AG08396 (cell line): ENCODE results near the gene MTPN.

Source experiments
- DNase-seq: peaks from one replicate; pipeline ENCODE4 v3.0.0; 2012; ENCODE audit warnings: low spot score, mixed read lengths

Gene MTPN, protein sequence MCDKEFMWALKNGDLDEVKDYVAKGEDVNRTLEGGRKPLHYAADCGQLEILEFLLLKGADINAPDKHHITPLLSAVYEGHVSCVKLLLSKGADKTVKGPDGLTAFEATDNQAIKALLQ

DNA sequence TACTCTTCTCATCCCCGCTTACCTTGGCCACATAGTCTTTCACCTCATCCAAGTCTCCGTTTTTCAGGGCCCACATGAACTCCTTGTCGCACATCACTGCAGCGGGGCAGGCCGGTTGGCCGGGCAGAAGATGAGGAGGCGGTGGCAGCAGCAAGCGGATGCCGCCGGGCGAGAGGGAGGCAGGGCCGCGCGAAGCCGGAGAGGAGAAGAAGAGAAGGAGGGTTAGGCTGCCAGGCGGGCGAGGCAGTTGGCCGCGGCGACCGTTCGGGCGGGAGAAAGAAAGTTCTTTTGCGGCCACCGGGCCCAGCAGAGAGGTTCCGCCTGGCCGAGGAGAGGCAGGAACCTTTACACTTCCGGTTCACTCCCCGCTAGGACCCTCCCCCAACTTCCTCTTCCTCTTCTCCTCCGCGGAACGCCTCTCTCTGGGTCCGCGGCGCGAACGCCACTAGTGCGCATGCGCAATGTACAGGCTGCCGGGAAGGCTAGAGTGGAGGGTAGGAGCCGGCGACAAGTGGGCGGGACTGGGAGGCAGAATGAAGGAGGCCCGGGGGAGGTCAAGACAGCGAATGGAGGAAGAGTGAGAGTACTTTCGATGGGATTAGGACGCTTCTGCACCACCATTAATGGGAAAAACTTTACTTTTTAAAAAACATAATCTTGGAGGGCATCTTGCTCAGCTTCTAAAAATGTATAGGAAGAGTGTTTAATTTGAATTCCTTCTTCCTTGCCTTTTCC lies at the start of gene MTPN:
TSS of gene MTPN (minus strand) at position 353 of the 735 bp plus-strand sequence. CDS start at position 94, 259 bp downstream.
- peak; percentile 96 for DNase-seq

GRCh38 chr7:136026209-136026608 lies 49.0 kb upstream of the MTPN start:
- DNase-seq: no peak

- no peak for DNase-seq
Measured at GRCh38 chr7:136023134-136023869, 46.1 kb upstream of the MTPN start.

DNA sequence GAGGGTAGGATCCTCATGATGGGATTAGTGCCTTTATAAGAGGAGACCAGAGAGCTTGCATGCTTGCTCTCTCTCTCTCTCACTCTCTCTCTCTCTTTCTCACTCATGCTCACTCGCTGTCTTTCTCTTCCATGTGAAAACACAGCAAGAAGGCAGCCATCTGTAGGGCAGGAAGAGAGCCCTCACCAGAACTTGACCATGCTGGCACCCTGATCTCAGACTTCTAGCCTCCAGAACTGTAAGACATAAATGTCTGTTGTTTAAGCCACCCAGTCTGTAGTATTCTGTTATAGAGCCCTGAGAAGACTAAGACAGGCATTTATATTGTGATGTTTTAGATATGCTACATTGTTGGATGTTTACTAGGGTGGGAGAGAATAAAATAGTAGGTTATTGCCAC lies 43.4 kb upstream of the MTPN start:
- no peak for DNase-seq

- DNase-seq: no peak
Measured at GRCh38 chr7:136018104-136018503, 40.9 kb upstream of the MTPN start.

DNA sequence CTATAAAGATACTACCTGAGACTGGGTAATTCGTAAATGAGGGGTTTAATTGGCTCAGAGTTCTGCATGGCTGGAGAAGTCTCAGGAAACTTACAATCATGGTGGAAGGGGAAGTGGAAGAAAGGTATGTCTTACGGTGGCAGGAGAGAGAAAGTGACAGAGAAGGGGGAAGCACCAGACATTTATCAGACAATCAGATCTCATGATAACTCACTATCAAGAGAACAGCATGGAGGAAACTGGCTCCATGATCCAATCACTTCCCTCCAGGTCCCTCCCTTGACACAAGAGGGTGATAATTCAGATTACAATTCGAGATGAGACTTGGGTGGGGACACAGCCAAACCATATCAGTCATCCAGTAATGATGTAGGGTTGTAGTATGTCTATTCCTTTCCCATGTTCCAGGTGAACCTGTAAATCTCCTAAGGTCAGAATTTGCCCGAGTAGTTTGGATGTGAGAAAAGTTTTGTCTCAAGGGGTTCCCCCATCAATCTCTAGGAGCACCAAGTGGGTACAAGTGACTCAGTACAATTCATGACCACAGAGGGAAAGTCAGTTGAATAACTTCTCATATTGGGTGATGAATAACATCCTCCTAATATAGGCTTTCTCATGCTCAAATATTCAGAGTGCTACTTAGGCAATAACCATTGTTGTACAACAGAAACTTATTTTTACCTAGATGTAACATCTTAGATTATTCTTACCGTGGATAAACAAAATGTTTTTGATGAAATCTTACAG lies 39.7 kb upstream of the MTPN start:
- DNase-seq: no peak

- DNase-seq: no peak
Measured at GRCh38 chr7:136015638-136016037, 38.5 kb upstream of the MTPN start.

GRCh38 chr7:136014659-136015058 lies 37.5 kb upstream of the MTPN start:
- no peak for DNase-seq

GRCh38 chr7:136012238-136012637 lies 35.1 kb upstream of the MTPN start:
- no peak for DNase-seq

- DNase-seq: peak; percentile 16
Measured at GRCh38 chr7:136009488-136010079, 32.4 kb upstream of the MTPN start.

- no peak for DNase-seq
Measured at GRCh38 chr7:136006208-136006607, 29.0 kb upstream of the MTPN start.

GRCh38 chr7:136004083-136004482 lies 26.9 kb upstream of the MTPN start:
- no peak for DNase-seq

GRCh38 chr7:136002802-136003201 lies 25.6 kb upstream of the MTPN start:
- no peak for DNase-seq

DNA sequence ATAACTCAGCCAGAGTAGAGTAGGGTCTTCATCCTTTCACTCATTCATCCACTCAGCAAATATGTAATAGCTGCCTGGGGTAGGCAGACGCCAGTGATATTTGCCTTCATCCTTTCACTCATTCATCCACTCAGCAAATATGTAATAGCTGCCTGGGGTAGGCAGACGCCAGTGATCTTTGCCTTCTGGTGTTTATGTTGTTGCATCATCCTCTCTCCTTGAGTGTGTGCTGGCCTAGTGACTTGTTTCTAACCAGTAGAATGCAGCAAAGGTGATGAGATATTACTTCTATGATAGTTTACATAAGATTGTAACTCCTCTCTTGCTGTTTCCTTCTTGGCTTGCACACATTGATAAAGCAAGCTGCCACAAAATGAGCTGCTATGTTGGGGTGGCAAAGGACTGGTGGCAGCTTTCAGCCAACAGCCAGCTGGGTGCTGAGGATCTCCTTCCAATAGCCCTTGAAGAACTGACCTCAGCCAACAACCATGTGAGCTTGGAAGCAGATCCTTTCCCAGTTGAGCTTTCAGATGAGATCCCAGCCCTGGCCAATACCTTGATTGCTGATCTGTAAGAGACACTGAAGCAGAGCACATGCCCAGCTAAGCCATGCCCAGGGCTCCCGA lies 23.2 kb upstream of the MTPN start:
- no peak for DNase-seq

DNA sequence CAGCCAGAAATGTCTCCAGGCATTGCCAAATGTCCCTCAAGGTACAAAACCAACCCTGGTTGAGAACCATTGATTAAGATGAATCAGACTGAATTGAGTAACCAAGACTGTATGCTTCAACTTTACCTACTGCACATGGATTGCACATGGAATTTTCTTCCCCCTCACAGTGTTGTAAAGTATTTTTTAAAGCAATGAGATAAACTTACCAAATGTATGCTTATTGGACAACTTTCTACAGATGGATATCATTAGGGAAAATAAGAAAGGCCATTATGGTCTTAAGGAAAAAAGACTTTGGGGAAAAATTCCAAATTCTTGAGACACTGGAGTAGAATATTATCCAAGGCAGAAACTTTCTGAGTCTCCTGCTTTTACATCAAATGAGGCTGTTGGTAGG lies 20.9 kb upstream of the MTPN start:
- DNase-seq: no peak

- DNase-seq: no peak
Measured at GRCh38 chr7:135995748-135996147, 18.6 kb upstream of the MTPN start.

- DNase-seq: no peak
Measured at GRCh38 chr7:135994466-135995205, 17.5 kb upstream of the MTPN start.

- no peak for DNase-seq
Measured at GRCh38 chr7:135993950-135994349, 16.8 kb upstream of the MTPN start.

DNA sequence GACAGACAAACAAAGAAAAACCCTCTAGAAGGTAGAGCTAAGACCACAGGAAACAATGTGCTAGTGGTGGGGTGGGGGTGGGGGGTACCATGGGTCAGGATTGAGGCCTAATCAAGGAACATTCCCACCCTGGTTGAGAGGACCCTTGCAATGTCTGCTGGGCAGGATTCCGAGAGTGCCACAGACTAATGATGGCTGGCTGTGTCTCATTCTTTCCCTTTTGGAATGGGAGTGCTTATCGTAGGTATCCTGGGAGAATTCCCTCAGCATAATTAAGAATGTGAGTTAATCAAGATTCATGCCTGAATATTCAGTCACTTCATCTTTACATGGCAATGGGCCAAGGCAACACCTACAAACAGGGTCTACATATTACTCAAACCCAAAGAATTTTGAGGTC lies 14.7 kb upstream of the MTPN start:
- no peak for DNase-seq

DNA sequence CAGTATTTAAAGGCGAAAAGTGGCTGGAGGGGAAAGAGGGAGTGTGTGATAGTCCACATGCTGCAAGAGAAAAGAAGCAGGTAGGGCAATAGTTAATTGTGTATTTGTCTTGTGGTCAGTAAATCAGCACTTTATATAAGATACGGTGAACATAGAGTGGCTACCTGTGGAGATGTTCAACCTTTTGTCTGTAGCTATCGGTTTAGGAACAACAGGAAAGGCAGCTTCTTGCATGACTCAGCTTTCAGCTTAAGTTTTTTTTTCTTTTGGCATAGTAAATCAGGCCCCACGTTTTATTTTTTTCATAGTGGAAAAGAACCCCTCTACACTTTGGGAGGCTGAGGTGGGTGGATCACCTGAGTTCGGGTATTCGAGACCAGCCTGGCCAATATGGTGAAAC lies 14.2 kb upstream of the MTPN start:
- no peak for DNase-seq

DNA sequence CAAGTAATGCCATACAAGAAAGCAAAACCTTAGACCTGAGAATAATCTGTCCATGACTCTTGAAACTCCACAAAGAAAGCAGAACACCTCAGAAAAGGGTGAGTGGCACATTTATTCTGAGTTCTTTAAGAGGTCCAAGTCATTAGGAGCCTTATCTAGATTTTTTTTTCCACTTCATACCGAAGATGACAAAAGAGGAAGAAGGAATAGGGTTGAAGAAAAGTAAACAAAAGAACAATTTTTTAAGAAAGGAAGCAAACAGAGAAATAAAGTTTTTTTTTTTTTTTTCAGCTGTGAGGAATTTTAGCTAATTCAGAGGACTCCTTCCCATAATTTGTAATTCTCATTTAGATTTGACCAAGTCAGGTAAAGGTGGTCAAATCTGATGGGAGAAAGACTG lies 13.1 kb upstream of the MTPN start:
- DNase-seq: no peak
